GM21576 (cell line): Measurements from ENCODE around the gene CCDC63.
A peak's percentile ranks its signal among the peaks of the same experiment; 100 is the strongest.

ENCODE experiments used
- ATAC-seq: cut with Tn5 transposase; IDR thresholded peaks from one replicate; pipeline ENCODE4 v1.9.1; 2021; ENCODE audit warnings: mild to moderate bottlenecking, moderate library complexity; ENCODE audit not compliant: unreplicated experiment

Gene CCDC63

DNA sequence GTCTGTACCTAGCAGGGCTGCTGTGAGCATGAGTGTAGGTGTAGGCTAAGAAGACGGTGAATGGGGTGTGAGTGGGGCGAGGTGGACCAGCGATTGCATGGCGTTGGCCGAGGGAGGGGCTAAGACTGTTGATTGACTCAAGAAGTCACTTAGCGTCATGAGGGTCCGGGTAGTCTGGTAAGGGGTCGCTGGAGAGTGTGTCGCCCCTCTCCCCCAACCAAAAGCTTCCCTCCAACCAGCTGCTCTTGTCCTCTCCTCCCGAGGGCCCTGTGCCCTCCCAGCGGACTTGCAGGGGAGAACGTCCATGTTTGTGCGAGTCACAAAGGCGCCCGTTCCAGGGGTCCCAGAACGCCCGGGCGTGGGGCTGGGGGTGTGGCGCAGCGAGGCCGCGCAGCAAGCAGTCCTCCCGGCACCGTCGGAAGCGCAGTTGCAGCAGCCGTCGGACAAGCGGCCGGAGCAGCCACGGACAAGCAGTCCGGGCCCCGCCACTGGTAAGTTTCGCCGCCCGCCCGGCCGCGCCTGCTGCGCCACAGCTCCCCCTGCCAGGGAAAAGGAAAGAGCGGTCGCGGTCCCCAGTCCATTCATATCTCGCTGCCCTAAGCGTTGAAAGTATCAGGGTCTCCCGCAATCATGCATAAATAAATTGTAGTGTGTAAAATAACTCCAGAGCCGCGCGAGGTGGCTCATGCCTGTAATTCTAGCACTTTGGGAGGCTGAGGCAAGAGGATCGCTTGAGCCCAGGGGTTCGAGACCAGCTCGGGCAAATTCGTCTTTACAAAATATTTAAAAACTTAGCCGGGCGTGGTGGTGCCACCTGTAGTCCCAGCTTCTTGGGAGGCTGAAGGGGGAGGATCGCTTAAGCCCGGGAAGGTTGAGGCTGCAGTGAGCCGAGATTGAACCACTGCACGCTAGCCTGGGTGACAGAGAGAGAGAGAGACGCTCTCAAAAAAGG lies at the start of gene CCDC63:
CCDC63 (plus strand) TSS at position 373 of the 952 bp plus-strand sequence. CDS start 5,968 bp downstream, outside the sequence.
- ATAC-seq = no peak

DNA sequence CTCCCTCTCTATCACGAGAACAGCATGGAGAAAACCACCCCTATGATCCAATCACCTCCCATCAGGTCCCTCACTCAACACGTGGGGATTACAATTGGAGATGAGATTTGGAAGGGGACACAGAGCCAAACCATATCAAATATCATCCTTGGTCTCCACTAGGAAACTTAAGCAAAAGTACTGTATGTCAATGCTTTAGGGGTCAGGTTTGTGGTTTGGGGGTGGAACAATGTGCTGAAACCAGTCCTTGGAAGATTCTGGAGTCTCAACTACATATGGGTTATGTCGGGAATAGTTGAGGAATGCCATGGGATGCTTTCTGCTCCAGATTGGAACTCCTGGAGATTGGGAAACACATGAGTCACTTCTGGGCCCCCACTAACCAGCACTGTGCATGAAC lies 48.3 kb upstream of the CCDC63 start:
- ATAC-seq = no peak

GRCh38 chr12:110802489-110802888 lies 44.3 kb upstream of the CCDC63 start:
- ATAC-seq = no peak

- no peak for ATAC-seq
These were observed 42.4 kb upstream of the CCDC63 start for GRCh38 chr12:110804406-110804805.

GRCh38 chr12:110807640-110808039 lies 39.1 kb upstream of the CCDC63 start:
- no peak for ATAC-seq

DNA sequence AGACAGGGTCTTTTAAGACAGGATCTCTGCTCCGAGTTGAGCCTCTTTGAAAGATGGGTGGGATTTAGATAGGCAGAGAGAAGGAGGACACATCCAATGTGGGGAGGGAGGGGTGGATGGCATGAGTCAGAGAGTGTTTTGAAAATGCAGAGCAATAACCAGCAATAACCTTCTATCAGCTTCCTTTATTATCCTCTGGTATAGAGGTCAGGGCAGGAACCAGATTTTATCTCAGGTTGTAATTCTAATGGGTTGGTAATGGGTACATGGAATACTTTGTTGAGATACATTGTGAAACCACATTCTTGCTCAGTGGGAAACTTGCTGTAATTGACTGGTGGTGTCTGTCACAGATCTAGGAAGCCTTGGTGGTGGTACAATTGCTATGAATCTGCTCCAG lies 37.6 kb upstream of the CCDC63 start:
- ATAC-seq = no peak

GRCh38 chr12:110811972-110812371 lies 34.8 kb upstream of the CCDC63 start:
- ATAC-seq = no peak

DNA sequence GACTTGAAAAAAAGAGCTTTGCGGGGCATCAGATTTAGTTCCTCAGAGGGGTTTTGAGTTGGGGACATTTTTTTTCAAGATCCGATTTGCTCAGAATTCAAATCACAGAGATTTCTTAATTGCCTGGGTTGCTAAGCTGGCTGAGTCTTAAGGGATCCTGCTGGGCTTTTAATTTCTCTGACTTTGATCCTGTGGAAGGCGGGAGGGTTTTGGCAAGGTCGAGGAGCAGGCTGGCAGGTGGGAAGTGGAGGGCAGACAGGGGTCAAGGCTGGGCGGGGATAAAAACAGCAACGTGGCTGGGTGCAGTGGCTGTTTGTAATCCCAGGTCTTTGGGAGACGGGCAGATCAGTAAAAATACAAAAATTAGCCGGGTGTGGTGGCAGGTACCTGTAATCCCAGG lies 33.5 kb upstream of the CCDC63 start:
- ATAC-seq = no peak

DNA sequence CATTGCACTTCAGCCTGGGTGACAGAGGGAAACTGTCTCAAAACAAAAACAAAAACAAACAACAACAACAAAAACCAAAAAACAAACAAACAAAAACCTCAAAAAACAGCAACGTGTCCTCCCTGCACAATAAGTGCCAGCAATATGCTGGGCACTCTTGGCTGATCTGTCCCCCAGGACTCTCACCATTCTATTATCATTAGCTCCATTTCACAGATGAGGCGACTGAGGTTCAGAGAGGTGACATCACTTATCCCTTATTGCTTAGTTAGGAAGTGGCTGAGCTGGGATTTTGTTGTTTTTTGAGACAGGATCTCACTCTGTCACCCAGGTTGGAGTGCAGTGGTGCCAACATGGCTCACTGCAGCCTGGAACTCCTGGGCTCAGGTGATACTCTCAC lies 33.0 kb upstream of the CCDC63 start:
- no peak for ATAC-seq

- no peak for ATAC-seq
These were observed 30.5 kb upstream of the CCDC63 start for GRCh38 chr12:110816248-110816647.

GRCh38 chr12:110816779-110817178 lies 30.0 kb upstream of the CCDC63 start:
- ATAC-seq = no peak

GRCh38 chr12:110818511-110818910 lies 28.3 kb upstream of the CCDC63 start:
- no peak for ATAC-seq

GRCh38 chr12:110819150-110819549 lies 27.6 kb upstream of the CCDC63 start:
- ATAC-seq = no peak

DNA sequence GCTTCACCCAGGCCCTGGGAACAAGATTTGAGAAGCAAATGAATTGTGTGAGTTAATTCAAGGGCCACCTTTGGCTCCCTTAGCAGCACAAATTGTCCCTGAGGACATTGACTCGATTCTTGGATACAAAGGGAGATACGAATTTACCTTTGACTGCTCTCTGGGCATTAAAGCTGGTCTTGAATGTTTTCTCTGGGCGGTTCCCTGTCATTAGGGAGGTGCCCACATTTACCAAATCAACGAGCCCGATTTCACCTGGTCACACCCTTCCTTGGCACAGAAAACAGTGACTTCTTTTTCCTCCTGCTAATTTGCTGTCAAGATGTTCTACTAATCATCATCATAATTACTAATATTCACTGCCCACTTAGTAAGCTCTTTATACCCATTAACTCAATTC lies 27.1 kb upstream of the CCDC63 start:
- ATAC-seq = no peak

- no peak for ATAC-seq
These were observed 24.9 kb upstream of the CCDC63 start for GRCh38 chr12:110821917-110822316.

DNA sequence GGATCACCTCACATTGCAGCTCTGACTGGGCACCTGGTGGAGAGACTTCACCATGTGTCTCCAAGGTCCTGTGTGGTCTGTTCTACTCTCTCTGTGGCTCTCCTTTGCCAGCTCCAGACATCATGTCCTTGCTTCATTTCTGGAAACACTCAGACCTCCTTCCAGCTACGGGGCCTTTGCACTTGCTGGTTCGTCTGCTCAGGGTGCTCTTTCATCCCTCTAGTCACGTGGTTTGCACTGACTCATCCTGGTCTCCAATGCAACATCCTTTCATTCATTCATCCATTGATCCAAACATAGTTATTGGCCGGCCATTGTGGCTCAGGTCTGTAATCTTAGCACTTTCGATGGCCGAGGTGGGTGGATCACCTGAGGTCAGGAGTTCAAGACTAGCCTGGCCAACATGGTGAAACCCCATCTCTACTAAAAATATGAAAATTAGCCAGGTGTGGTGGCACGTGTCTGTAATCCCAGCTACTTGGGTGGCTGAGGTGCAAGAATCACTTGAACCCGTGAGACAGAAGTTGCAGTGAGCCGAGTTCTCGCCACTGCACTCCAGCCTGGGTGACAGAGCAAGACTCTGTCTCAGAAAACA lies 23.9 kb upstream of the CCDC63 start:
- no peak for ATAC-seq

DNA sequence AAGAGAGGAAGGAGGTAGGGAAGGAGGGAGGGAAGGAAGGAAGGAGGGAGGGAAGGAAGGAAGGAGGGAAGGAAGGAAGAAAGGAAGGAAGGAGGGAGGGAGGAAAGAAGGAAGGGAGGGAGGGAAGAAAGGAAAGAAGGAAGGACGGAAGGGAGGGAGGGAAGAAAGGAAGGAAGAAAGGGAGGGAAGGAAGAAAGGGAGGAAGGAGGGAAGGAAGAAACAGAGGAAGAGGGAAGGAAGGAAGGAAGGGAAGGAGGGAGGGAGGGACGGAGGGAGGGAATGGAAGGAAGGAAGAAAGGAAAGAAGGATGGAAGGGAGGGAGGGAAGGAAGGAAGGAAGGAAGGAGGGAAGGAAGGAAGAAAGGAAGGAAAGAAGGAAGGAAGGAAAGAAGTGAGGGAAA lies 22.4 kb upstream of the CCDC63 start:
- no peak for ATAC-seq

- no peak for ATAC-seq
These were observed 21.3 kb upstream of the CCDC63 start for GRCh38 chr12:110825530-110825929.

DNA sequence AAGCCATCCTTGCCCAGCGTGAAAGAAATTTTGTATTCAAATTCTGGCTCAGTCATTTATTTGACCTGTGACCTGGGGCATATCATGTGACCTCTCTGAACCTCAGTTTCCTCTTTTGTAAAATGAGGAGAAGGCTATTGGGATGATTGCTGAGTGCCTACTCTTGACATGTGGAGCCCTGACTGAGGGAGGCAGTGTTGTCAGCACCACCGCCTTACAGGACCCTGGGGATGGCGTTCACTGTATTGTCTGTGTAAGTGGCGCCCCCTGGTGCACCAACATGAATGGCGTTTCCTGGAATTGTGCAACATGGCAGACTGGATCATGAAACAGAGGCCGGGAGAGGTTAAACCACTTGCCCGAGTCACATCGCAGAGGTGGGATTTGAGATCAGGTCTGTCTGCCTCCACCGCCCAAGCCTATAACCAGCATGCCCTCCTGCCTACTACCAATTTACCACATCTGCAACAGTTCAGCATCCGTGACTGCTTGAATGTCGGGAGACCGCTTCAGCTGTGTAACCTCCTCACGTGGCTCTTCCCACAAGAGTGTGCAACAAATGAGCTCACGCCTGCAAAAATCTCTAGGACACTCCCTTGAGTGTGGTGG lies 20.1 kb upstream of the CCDC63 start:
- ATAC-seq = peak; percentile 87

- no peak for ATAC-seq
These were observed 17.5 kb upstream of the CCDC63 start for GRCh38 chr12:110829308-110829707.

GRCh38 chr12:110836291-110836690 lies 10.5 kb upstream of the CCDC63 start:
- ATAC-seq = no peak

- no peak for ATAC-seq
These were observed 5.8 kb upstream of the CCDC63 start for GRCh38 chr12:110841007-110841406.
